NCI-H748 (cell line): Measurements from ENCODE around the gene ACOXL.

Experiments used
- DNase-seq: peaks from one replicate; lab custom pipeline; 2025; ENCODE audit not compliant: unreplicated experiment; lab: John Stamatoyannopoulos, UW

ACOXL gene

GRCh38 chr2:111148225-111148873 lies 416.0 kb downstream of the ACOXL start:
- DNase-seq, result no peak

GRCh38 chr2:111148925-111149324 lies 416.6 kb downstream of the ACOXL start:
- no peak for DNase-seq

- DNase-seq, result no peak
These were observed 417.6 kb downstream of the ACOXL start for GRCh38 chr2:111149882-111150455.

- DNase-seq, result no peak
These were observed 422.4 kb downstream of the ACOXL start for GRCh38 chr2:111154758-111155157.

GRCh38 chr2:111155610-111156009 lies 423.2 kb downstream of the ACOXL start:
- DNase-seq, result peak; percentile 32

- DNase-seq, result no peak
These were observed 424.2 kb downstream of the ACOXL start for GRCh38 chr2:111156529-111156928.

GRCh38 chr2:111157071-111157661 lies 424.8 kb downstream of the ACOXL start:
- peak; percentile 30 for DNase-seq

GRCh38 chr2:111157798-111158197 lies 425.4 kb downstream of the ACOXL start:
- DNase-seq, result peak; percentile 34

- no peak for DNase-seq
These were observed 427.3 kb downstream of the ACOXL start for GRCh38 chr2:111159641-111160040.

- no peak for DNase-seq
These were observed 428.4 kb downstream of the ACOXL start for GRCh38 chr2:111160758-111161157.

GRCh38 chr2:111161971-111162370 lies 429.6 kb downstream of the ACOXL start:
- DNase-seq, result no peak

GRCh38 chr2:111162718-111163331 lies 430.5 kb downstream of the ACOXL start:
- DNase-seq, result peak; percentile 10

GRCh38 chr2:111164078-111164477 lies 431.7 kb downstream of the ACOXL start:
- DNase-seq, result no peak

GRCh38 chr2:111165084-111165483 lies 432.7 kb downstream of the ACOXL start:
- no peak for DNase-seq

GRCh38 chr2:111166115-111166514 lies 433.7 kb downstream of the ACOXL start:
- no peak for DNase-seq

- DNase-seq, result peak; percentile 16
These were observed 434.9 kb downstream of the ACOXL start for GRCh38 chr2:111167076-111167862.

- no peak for DNase-seq
These were observed 435.4 kb downstream of the ACOXL start for GRCh38 chr2:111167863-111168162.
